GM21717 (cell line): ENCODE measurements around the gene EFCAB14.
"Not testable (repeated sequence)": the region's sequence is repeated elsewhere in the genome, so short reads cannot be mapped to it uniquely, and the experiment has no call there.

Source experiments
- ATAC-seq: cut with Tn5 transposase; IDR thresholded peaks from one replicate; pipeline ENCODE4 v1.9.1; 2021; ENCODE audit warnings: mild to moderate bottlenecking, moderate library complexity; ENCODE audit not compliant: unreplicated experiment

Gene EFCAB14

DNA sequence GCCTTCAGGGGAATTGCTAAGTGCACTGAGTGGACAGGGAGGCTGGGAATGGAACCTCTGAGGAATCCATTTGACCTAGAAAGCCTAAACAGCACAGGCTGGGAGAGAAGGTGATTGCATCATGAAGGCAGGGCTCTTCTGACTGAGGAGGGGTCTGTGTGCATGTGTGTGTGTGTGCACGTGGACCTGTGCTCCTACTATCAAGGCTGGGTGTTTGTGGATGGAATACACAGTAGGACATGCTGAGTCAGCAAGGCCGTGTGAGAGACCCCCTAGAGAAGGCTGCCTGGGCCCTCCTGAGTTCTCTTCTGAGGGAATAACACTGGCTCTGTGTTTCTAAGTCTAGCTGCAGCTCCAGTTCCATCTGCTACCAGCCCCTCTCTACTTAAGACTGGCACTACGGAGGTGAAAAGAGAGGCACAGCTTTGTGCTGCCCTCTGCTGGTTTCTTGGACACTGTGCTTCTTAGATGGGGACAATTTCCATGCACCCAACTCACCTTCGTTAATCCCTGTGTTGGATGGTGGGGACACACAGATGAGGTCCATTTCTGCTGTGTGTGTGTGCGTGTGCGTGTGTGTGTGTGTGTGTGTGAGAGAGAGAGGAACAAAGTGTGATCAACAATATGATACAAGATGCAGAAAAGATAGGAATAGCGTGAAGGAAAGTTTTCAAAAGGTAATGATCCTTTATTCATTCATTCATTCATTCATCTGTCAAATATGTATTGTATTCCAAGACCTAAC, 6.2 kb upstream of the EFCAB14 start:
- ATAC-seq: no peak

DNA sequence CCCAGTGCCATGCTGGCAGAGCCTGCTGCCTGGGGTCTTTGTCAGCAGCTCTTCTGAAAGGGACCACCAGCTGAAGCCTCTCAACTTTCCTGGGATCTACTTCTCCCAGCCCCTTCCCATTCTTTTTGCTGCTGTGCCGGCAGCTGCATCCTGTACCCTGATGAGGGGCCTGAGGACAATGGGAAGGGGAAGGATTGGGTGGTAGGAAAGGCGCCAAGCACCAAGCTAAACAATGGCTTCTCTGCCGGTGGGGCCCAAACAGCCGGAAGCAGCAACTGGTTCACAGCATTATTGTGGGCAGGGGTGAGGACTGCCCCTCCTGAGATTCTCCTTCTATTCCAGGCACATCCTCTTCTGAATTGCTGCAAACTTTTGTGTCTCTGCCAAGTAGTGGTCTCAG, 5.0 kb upstream of the EFCAB14 start:
- ATAC-seq: no peak

DNA sequence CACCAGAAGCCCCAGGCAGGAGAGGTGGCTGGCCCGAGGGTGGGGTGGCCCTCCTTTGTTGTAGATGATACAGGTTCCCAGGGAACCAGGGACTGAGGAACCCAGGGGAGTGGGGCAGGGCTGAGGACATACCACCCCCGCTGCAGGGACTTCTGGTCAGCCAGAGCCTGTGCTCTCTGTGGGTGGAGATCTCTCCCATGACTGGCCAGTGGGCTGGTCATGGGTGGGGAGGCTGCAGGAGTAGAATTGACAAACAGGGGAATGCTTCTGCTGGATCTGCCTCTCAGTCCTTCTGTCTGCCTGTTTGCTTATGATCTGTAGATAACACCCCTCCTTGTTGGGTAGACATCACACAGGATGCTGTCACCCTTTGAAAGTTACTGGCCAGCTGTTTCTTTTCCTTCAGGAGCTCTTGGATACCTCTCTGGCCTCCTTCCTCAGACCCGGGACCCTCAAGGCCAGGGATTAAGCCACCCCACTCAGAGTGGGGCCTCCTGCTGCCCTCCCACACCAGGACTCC, 2.8 kb upstream of the EFCAB14 start:
- no peak for ATAC-seq

DNA sequence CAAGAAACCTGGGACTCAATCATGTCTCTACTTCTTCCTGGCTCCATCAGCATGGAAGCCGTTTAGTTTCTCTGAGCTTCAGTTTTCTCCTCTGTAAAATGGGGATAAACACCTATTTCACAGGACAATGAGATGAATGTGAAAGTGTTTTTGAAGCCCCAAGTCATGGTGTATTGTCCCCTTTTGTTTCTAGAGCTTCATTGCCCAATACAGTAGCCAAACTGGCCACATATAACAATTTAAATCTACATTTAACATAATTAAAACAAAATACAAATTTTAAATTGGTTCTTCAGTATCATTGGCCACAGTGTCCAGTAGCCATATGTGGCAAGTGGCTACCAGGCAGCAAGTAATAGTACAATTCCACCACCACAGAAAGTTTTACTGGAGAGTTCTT, 2.3 kb upstream of the EFCAB14 start:
- no peak for ATAC-seq

DNA sequence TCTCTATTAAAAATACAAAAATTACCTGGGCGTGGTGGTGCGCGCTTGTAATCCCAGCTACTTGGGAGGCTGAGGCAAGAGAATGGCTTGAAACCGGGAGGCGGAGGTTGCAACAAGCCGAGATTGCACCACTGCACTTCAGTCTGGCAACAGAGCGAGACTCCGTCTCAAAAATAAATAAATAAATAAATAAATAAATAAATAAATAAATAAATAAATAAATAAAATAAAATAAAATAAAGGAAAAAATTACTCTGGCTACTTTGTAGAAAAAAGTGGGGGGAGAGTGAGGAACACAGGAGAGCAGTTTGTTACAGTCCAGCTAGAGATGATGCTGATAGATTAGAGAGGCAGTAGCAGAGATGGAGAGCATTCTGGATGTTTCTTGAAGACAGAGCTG, 1.4 kb upstream of the EFCAB14 start:
- not testable (repeated sequence) for ATAC-seq

DNA sequence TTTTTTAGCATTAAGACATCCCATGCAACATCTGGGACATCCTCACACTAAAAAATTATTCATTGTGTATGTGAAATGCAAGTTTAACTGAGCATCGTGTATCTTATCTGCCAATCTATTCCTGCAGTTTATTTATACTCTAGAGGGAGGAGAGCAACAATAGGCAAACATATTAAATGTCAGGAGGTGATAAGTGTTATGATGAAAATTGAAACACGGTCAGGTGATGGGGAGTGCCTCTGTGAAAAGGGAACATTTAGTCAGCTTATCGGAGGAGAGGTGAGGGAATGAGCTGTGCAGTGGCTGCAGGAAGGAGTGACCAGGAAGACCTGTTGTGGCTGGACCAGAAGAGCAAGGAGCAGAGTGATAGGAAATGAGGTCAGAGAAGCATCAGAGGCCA, 775 bp upstream of the EFCAB14 start:
- no peak for ATAC-seq

DNA sequence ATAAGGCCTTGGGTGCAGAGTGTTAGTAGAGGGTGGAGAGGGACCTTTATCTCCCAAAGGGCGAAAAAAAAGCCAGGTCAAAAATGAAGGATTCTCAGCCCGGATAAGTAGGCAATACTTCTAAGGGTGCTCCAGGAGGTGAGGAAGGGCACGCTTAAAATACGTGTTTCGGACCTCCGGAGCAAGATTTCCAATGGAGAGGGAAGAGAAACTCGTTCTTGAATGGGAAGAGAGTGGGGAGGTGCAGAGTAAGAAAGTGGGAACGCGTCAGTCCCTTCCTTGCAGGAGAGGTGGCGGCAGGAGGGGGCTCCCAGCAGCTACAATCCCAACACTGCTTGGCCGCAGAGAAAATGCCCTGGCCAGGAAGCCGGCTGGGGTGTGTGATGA, 581 bp downstream of the EFCAB14 start:
- ATAC-seq: no peak

DNA sequence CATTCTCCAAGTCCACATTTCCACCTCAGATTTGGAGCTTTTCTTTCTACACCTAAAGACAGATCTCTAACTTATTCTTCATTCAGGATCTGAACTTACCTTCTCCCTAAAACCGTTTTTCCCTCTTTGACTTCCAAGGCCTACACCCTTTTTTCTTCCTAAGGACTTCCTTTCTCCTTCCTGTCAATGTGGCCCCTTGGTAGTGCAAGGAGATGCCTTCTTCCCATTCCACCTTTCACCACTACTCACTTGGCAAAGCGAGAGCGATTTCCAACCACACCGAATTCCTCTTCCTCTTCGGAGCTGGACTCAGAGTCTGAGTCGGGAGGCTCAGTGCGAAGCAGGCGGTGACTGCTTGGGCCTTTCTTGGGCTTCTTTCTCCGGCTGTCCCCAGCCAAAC, 1.3 kb downstream of the EFCAB14 start:
- no peak for ATAC-seq

DNA sequence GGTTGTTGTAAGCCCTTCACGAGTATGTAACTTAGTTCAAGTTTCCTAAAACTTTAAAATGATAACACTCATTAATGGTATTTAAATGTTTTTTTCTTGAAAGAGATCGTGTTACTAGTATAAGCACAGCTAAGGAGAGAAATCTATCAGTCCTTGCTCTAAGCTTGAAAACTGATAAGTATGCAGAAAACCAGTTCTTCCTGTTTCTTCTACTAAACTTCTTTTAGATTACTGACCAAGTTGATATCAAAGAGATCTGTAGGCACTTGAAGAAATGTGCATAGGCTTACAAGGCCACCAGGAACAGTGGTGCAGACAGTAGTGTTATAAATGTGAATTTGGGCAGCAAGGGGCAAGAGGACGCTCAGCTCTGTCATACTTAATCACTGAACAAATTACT, 3.9 kb downstream of the EFCAB14 start:
- ATAC-seq: no peak

DNA sequence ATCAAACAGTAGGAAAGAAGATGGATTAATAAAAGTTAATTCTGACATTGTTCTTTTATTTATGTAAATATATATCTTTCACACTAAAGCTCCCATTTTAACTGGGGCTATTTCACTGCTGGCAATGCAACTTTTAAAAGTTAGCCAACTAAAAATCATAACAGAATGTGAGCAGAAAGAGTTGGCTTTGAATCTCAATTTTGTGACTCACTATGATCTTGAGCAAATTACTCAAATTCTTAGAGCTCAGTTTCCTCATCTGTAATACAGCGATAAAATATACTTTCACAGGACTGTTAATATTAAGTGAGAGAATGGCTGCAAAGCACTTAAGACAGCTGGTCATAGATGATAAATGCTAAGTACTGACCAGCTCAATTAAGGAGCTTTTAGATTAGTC, 10.8 kb downstream of the EFCAB14 start:
- ATAC-seq: no peak

DNA sequence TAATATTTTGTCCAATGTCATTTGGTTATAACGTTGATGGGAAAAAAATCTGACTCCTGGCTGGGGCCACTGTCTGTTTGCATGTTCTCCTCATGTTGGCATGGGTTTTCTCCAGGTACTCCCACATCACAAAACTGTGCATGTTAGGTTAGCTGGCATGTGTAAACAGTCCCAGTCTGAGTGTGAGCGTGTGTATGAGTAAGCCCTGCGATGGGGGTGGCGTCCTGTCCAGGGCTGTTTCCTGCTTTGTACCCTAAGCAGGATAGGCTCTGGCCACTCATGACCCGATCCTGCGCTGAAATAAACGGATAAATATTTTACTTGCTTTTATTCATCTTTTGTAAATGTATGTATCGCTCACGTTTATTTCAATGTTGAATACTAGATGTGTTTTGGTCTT, 13.5 kb downstream of the EFCAB14 start:
- ATAC-seq: no peak

DNA sequence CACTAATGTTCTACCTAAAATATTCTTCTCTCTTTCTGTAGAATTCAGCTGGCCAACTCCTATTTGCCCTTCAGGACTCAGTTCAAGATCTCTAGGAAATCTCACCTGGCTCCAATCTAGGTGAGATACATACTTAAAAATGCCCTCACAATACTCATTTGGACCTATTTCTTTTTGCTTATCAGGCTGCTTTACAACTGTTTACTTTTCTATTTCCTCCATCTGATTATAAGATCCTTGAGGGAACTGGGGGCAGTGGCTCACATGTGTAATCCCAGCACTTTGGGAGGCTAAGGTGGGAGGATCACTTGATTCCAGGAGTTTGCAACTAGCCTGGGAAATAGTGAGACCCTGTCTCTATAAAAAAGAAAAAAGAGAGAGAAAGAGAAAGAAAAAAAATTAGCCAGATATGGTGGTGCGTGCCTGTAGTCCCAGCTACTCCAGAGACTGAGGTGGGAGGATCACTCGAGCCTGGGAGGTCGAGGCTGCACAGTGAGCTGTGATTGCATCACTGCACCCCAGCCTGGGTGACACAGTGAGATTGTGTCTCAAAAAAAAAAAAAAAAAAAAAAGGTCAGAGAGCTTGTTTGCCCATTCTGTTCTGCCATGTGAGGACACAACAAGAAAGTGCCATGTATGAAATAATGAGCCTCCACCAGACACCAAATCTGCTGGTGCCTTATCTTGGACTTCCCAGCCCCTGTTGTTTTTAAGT, 14.8 kb downstream of the EFCAB14 start:
- no peak for ATAC-seq

DNA sequence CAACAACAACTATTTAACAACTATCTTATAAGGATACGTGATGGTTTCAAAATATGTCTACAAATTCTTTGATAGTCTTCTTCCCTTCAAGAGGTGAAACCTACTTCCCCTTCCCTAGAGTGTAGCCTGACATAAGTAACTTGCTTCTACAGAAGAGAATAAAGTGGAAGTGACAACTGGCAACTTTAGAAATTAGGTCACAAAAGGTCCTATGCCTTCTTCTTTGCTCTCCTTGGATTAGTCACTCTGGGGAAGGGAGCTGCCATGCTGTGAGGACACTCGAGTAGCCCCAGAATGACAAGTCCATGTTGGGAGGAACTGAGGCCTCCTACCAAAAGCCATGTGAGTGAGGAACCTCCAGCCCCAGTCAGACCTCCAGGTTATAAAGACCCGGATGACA, 19.2 kb downstream of the EFCAB14 start:
- ATAC-seq: no peak

DNA sequence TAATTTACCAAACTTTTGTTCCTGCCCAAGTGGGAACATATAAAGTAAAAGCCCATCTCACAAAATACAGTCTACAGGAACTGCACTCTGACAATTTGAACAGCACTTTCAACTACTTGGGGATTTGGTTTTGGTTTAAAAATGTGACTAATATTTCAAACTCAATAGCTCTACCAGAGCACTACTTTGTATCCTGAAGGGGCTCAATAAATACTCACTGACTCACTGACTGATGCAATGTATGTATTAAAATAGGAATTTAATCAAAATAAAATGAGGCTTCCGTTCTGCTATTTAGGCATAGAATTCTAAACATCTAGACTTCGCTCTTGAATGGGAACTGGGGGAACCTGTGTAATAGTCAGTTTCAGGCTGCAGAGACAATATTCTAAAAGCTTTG, 21.9 kb downstream of the EFCAB14 start:
- ATAC-seq: no peak

DNA sequence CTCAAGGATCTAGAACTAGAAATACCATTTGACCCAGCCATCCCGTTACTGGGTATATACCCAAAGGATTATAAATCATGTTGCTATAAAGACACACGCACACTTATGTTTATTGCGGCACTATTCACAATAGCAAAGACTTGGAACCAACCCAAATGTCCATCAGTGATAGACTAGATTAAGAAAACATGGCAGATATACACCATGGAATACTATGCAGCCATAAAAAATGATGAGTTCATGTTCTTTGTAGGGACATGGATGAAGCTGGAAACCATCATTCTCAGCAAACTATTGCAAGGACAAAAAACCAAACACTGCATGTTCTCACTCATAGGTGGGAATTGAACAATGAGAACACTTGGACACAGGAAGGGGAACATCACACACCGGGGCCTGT, 24.2 kb downstream of the EFCAB14 start:
- ATAC-seq: not testable (repeated sequence)

DNA sequence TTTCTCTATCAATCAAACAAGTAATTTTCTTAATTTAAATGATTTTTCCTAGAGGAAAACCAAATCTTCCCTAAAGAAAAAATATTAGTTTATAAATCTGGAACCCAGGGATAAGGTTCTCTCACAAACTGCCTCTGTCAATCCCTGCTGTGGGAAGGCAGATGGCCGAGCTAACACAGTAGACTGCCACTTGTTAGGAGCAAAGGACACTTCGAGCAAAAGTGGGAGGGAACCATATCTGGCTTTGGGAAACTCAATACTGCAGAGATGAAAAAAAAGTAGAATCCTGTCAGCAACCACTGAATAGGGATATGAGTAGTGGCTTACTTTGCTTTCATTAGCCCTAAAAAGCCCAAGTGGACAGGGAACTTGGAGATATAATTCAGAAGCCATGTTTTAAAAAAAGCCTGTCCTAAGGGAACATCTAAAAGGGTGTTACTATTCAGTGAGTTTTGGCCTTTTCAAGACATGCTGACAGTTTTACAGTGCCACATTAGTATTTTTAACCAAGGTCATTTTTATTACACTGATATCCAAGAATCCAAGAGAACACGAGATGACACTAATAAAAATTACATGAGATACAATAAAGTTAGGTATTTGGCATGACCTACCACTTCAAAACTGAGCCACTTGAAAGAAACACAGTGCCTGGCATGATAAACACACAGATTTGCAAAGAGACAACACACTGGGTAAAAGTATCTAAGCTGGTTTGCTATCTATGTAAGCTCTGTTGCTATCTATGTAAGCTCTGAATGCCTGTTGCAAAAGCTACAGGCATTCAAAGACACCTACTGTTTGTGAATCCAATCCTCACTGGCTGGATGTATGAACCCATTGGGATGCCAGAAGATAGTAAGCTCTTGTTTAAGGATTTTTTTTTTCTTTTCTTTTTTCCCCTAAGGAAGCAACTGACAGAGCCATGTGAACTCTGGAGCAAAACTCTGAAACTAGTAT, 25.8 kb downstream of the EFCAB14 start:
- no peak for ATAC-seq

DNA sequence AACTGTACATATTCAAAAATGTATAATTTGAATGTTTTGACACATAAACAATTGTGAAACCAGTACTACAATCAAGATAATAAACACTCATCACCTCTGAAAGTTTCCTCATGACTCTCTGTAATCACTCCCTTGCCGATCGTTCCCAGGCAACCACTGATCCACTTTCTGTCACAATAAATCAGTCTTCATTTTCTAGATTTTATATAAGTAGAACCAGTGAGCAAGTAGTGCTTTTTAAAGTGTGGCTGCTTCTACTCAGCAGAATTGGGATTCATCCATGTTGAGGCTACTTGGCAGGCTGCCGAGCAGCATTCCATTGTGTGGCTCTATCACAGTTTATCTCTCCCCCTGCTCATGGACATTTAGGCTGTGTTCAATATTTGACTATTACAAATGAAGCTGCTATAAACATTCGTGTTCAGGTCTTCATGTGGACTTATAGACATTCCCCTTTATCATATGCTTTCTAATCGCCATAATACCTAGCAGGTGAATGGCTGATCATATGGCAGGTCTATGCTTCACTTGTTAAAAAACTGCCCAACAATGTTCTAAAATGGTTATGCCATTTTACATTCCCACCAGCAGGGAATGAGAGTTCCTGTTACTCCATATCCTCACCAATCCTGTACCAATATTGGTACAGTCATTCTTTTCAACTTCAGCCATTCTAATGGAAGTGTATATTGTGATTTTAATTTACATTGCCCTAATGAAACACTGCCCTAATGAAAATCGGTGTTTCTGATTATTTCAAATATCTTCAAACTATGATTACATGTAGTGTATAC, 26.7 kb downstream of the EFCAB14 start:
- ATAC-seq: no peak

DNA sequence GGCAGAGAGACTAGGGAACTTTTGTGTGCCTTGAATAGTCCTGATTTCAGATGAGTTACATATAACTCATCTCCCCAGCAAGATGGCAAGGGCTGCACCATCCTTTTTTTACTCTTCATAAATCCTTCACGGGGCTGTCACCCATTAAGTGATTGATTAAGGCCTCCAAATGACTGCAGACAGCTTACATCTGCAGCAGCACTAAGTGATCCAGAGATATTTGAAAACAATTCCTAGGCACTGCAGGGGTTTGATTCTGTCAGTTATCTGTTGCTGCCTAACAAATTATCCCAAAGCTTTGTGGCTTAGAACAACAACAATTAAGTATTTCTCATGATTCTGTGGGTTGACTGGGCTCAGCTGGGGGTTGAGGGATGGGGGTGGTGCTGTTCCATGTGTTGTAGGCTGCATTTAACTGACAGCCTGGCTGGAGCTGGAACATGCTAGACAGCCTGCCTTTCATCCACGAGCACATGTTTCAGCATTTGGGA, 27.9 kb downstream of the EFCAB14 start:
- ATAC-seq: no peak

DNA sequence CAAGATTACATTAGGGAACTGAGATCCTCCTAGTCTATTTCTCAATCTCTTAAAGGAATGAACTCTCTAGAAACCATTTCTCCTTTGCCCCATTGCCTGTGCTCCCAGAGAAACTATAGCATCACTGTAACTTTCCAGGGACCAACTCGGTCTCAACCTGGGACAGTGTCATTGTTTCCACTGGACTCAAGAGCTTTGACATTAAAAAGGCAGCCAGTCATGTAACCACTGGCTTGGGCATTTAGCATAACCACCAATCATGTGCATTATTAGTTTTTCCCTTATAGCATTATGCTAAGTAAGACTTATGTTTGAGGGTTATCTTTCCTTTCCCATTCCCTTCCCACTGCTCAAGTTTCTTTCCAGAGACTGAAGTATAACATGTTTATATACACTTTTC, 29.0 kb downstream of the EFCAB14 start:
- ATAC-seq: no peak

DNA sequence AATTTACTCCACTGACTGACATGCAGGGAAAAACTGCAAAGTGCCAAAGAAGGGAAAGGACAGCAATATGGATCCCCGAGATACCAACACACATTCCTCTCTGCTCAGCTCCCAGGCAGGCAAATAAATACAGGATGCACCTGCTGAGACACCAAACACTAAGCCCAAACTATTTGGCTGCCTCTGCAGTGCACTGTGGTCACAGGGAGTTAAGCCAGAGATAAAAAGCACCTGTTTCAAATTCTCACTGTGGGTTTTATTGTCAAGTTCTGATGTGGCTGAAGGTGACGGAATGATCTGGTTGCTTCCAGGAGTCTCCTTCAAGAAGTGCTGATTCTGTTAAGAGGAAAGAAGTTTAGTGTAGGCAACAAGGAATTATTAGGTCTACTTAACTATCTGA, 29.6 kb downstream of the EFCAB14 start:
- ATAC-seq: no peak
